Ovary (tissue), 3 donors: ENCODE data around the gene SVIL.

Experiments used
- POLR2A ChIP-seq: fragments of 450-650 bp; IDR thresholded peaks from one replicate; pipeline ENCODE4 v1.6.1; 2017; ENCODE audit warnings: antibody characterized with exemption, mild to moderate bottlenecking, moderate library complexity
- TF ChIP-seq, protein P1 (sequence below), 3 donors: fragments of 450-650 bp in 2 of 3; fragments of 200-600 bp in 1 of 3; IDR thresholded peaks; one replicate each; pipeline versions ENCODE4 v1.5.1 to v1.8.0; 2016 to 2022; ENCODE audit warnings: antibody characterized with exemption in 3 of 3, mild to moderate bottlenecking in 1 of 3
- donor health status: DM: no; HTN: no; CAD: no.

DNA sequence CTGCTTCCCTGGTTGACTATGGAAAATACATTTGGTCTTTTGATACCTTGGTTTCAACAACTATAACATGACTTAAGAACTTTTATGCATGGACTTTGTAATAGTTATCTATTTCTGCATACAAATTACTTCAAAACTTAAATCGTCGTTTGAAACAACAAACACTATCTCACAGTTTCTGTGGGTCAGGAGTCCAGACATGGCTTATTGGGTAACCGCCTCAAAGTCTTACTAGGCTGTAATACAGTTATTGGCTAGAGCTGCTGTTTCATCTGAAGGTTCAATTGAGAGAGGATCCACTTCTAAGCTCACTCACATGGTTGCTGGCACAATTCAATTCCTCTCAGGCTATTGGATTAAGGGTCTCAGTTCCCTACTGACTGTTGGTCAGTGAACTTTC, 210.8 kb downstream of the SVIL start:
- TF ChIP-seq, protein P1, sequence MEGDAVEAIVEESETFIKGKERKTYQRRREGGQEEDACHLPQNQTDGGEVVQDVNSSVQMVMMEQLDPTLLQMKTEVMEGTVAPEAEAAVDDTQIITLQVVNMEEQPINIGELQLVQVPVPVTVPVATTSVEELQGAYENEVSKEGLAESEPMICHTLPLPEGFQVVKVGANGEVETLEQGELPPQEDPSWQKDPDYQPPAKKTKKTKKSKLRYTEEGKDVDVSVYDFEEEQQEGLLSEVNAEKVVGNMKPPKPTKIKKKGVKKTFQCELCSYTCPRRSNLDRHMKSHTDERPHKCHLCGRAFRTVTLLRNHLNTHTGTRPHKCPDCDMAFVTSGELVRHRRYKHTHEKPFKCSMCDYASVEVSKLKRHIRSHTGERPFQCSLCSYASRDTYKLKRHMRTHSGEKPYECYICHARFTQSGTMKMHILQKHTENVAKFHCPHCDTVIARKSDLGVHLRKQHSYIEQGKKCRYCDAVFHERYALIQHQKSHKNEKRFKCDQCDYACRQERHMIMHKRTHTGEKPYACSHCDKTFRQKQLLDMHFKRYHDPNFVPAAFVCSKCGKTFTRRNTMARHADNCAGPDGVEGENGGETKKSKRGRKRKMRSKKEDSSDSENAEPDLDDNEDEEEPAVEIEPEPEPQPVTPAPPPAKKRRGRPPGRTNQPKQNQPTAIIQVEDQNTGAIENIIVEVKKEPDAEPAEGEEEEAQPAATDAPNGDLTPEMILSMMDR (IDR thresholded peaks at IDR 0.05): no peak
- TF ChIP-seq POLR2A: no peak
